NT2/D1 (cell line): ENCODE results near the gene WBP11.

ENCODE experiments used
- SUZ12 ChIP-seq: IDR thresholded peaks from 2 replicates; pipeline ENCODE4 v1.6.1; 2011; ENCODE audit not compliant: insufficient read length, insufficient read depth; ENCODE audit errors: extremely low read depth
- YY1 ChIP-seq: IDR thresholded peaks from 2 replicates; pipeline ENCODE4 v1.6.1; 2011; ENCODE audit not compliant: insufficient read length, insufficient read depth
- ZNF274 ChIP-seq: IDR thresholded peaks from 2 replicates; pipeline ENCODE4 v1.6.1; 2011; ENCODE audit warnings: mild to moderate bottlenecking, low read depth, low read length

GRCh38 chr12:14842315-14842714 lies 39.0 kb upstream of the WBP11 start:
- TF ChIP-seq YY1 (no peak), ZNF274 (no peak), SUZ12 (no peak)
